Fibroblast of pulmonary artery (primary cell): ENCODE results near the gene HSPG2.

Experiments
- DNase-seq: peaks from one replicate; pipeline ENCODE4 v3.0.0-alpha.2; 2010; ENCODE audit warnings: low read depth
- H3K4me3 ChIP-seq: replicated peaks from 2 replicates; pipeline ENCODE4 v1.5.1; 2011; ENCODE audit warnings: low read depth, mild to moderate bottlenecking, control low read depth, low read length, moderate library complexity
- TF ChIP-seq, protein P1 (sequence below): IDR thresholded peaks from 2 replicates; pipeline ENCODE4 v1.5.1; 2011; ENCODE audit warnings: mild to moderate bottlenecking, control low read depth, low read length, inconsistent platforms; ENCODE audit errors: missing control alignments

The HSPG2 gene

GRCh38 chr1:21773585-21773984 lies 163.5 kb downstream of the HSPG2 start:
- no peak for DNase-seq

More at GRCh38 chr1:21773585-21773984, 163.5 kb downstream of the HSPG2 start:
- TF ChIP-seq, protein P1, sequence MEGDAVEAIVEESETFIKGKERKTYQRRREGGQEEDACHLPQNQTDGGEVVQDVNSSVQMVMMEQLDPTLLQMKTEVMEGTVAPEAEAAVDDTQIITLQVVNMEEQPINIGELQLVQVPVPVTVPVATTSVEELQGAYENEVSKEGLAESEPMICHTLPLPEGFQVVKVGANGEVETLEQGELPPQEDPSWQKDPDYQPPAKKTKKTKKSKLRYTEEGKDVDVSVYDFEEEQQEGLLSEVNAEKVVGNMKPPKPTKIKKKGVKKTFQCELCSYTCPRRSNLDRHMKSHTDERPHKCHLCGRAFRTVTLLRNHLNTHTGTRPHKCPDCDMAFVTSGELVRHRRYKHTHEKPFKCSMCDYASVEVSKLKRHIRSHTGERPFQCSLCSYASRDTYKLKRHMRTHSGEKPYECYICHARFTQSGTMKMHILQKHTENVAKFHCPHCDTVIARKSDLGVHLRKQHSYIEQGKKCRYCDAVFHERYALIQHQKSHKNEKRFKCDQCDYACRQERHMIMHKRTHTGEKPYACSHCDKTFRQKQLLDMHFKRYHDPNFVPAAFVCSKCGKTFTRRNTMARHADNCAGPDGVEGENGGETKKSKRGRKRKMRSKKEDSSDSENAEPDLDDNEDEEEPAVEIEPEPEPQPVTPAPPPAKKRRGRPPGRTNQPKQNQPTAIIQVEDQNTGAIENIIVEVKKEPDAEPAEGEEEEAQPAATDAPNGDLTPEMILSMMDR = no peak
- no peak overlapping the region for H3K4me3 ChIP-seq
